IPS DF 6.9 (cell line): ENCODE results near the gene GLG1.

Experiments used
- DNase-seq: peaks from one replicate; pipeline ENCODE4 v3.0.0-alpha.2; 2013; ENCODE audit warnings: low read depth, low spot score
- H3K27ac ChIP-seq: one replicate; pipeline ENCODE4 v1.5.1; 2013; ENCODE audit warnings: low read length, control low read depth
- H3K27me3 ChIP-seq: 2 replicates; pipeline ENCODE4 v1.6.1; 2013; ENCODE audit warnings: mild to moderate bottlenecking, low read length; ENCODE audit not compliant: control insufficient read depth, insufficient read depth
- H3K36me3 ChIP-seq: 2 replicates; pipeline ENCODE4 v1.6.1; 2013; ENCODE audit warnings: low read length; ENCODE audit not compliant: control insufficient read depth, insufficient read depth
- H3K4me1 ChIP-seq: 2 replicates; pipeline ENCODE4 v1.6.1; 2013; ENCODE audit warnings: low read length; ENCODE audit not compliant: control insufficient read depth, insufficient read depth
- H3K4me3 ChIP-seq: 2 replicates; pipeline ENCODE4 v1.5.1; 2013; ENCODE audit warnings: mild to moderate bottlenecking, low read length
- H3K9me3 ChIP-seq: 2 replicates; pipeline ENCODE4 v1.6.1; 2013; ENCODE audit warnings: low read length, inconsistent platforms; ENCODE audit not compliant: control insufficient read depth, insufficient read depth
- WGBS: extraction: QIAGEN DNeasy Blood & Tissue Kit; methylation state at CpG from one replicate; pipeline ENCODE4 v1.1.7; 2013; ENCODE audit warnings: mixed read lengths, missing lambda C conversion rate; ENCODE audit not compliant: insufficient read length, insufficient coverage; 5-methylcytosine and 5-hydroxymethylcytosine counted together

GLG1 gene

GRCh38 chr16:74472540-74472939 lies 134.4 kb downstream of the GLG1 start:
- H3K4me1 ChIP-seq = no peaks in the 10 kb centered on the region
- no peaks in the 10 kb centered on the region for H3K9me3 ChIP-seq
- no CpG with 5 or more reads among the region's 3 CpGs for WGBS
- H3K27ac ChIP-seq = no peak overlapping the region
- H3K27me3 ChIP-seq = no peaks in the 10 kb centered on the region
- H3K36me3 ChIP-seq = peaks cover 28% of the 10 kb centered on the region; the same call in 1 of the 2 replicates
- no peak for DNase-seq
- no peak overlapping the region for H3K4me3 ChIP-seq

GRCh38 chr16:74472010-74472409 lies 134.9 kb downstream of the GLG1 start:
- no peak overlapping the region for H3K27ac ChIP-seq
- no peaks in the 10 kb centered on the region for H3K9me3 ChIP-seq
- H3K36me3 ChIP-seq = peaks cover 28% of the 10 kb centered on the region; the same call in 1 of the 2 replicates
- no CpG with 5 or more reads among the region's 3 CpGs for WGBS
- H3K4me1 ChIP-seq = no peaks in the 10 kb centered on the region
- DNase-seq = no peak
- H3K4me3 ChIP-seq = no peak overlapping the region
- no peaks in the 10 kb centered on the region for H3K27me3 ChIP-seq

- no CpG with 5 or more reads among the region's 6 CpGs for WGBS
- H3K9me3 ChIP-seq = no peaks in the 10 kb centered on the region
- H3K27ac ChIP-seq = no peak overlapping the region
- H3K27me3 ChIP-seq = no peaks in the 10 kb centered on the region
- H3K4me1 ChIP-seq = no peaks in the 10 kb centered on the region
- no peak for DNase-seq
- no peak overlapping the region for H3K4me3 ChIP-seq
- peaks cover 24% of the 10 kb centered on the region; the same call in 1 of the 2 replicates for H3K36me3 ChIP-seq
Observed at GRCh38 chr16:74469946-74470478, 136.9 kb downstream of the GLG1 start.

GRCh38 chr16:74468807-74469525 lies 137.9 kb downstream of the GLG1 start:
- Histone ChIP-seq H3K4me3 (no peak overlapping the region), H3K27me3 (no peaks in the 10 kb centered on the region), H3K4me1 (no peaks in the 10 kb centered on the region), H3K27ac (no peak overlapping the region), H3K9me3 (no peaks in the 10 kb centered on the region), H3K36me3 (peaks cover 25% of the 10 kb centered on the region; the same call in 1 of the 2 replicates)
- DNase-seq = no peak
- no CpG with 5 or more reads among the region's 9 CpGs for WGBS

- Histone ChIP-seq H3K36me3 (peaks cover 30% of the 10 kb centered on the region; the same call in 1 of the 2 replicates), H3K4me3 (no peak overlapping the region), H3K4me1 (no peaks in the 10 kb centered on the region), H3K27ac (no peak overlapping the region), H3K27me3 (no peaks in the 10 kb centered on the region), H3K9me3 (no peaks in the 10 kb centered on the region)
- DNase-seq = no peak
- no CpG with 5 or more reads among the region's 5 CpGs for WGBS
Observed at GRCh38 chr16:74466872-74467271, 140.0 kb downstream of the GLG1 start.

- no CpG with 5 or more reads among the region's 6 CpGs for WGBS
- no peak overlapping the region for H3K27ac ChIP-seq
- no peaks in the 10 kb centered on the region for H3K4me1 ChIP-seq
Observed at GRCh38 chr16:74465851-74466685, 140.8 kb downstream of the GLG1 start.

GRCh38 chr16:74465281-74465680 lies 141.6 kb downstream of the GLG1 start:
- no peak overlapping the region for H3K4me3 ChIP-seq
- H3K27ac ChIP-seq = no peak overlapping the region
- H3K36me3 ChIP-seq = peaks cover 30% of the 10 kb centered on the region; the same call in 1 of the 2 replicates
- no CpG with 5 or more reads among the region's 7 CpGs for WGBS
- no peak for DNase-seq
- H3K27me3 ChIP-seq = no peaks in the 10 kb centered on the region
- no peaks in the 10 kb centered on the region for H3K4me1 ChIP-seq
- H3K9me3 ChIP-seq = no peaks in the 10 kb centered on the region

More at GRCh38 chr16:74465851-74466685, 140.8 kb downstream of the GLG1 start:
- Histone ChIP-seq H3K27me3 (no peaks in the 10 kb centered on the region), H3K36me3 (peaks cover 30% of the 10 kb centered on the region; the same call in 1 of the 2 replicates), H3K9me3 (no peaks in the 10 kb centered on the region), H3K4me3 (no peak overlapping the region)
- DNase-seq = no peak

GRCh38 chr16:74463888-74464287 lies 143.0 kb downstream of the GLG1 start:
- WGBS = no CpG with 5 or more reads among the region's 2 CpGs
- Histone ChIP-seq H3K36me3 (peaks cover 21% of the 10 kb centered on the region; the same call in 1 of the 2 replicates), H3K4me1 (no peaks in the 10 kb centered on the region), H3K4me3 (no peak overlapping the region), H3K27me3 (no peaks in the 10 kb centered on the region), H3K9me3 (no peaks in the 10 kb centered on the region), H3K27ac (no peak overlapping the region)
- no peak for DNase-seq

- H3K4me1 ChIP-seq = no peaks in the 10 kb centered on the region
- no CpG with 5 or more reads among the region's 4 CpGs for WGBS
- peaks cover 20% of the 10 kb centered on the region; the same call in 1 of the 2 replicates for H3K36me3 ChIP-seq
- no peaks in the 10 kb centered on the region for H3K27me3 ChIP-seq
- H3K4me3 ChIP-seq = no peak overlapping the region
- H3K27ac ChIP-seq = no peak overlapping the region
- H3K9me3 ChIP-seq = no peaks in the 10 kb centered on the region
- DNase-seq = no peak
Observed at GRCh38 chr16:74462361-74462760, 144.6 kb downstream of the GLG1 start.

GRCh38 chr16:74461826-74462225 lies 145.1 kb downstream of the GLG1 start:
- no peaks in the 10 kb centered on the region for H3K9me3 ChIP-seq
- no peaks in the 10 kb centered on the region for H3K27me3 ChIP-seq
- peaks cover 21% of the 10 kb centered on the region; the same call in 1 of the 2 replicates for H3K36me3 ChIP-seq
- H3K4me1 ChIP-seq = no peaks in the 10 kb centered on the region
- WGBS = no CpG with 5 or more reads among the region's 9 CpGs
- DNase-seq = no peak
- H3K4me3 ChIP-seq = no peak overlapping the region
- no peak overlapping the region for H3K27ac ChIP-seq
